ENCODE measurements around the gene CHIC2. TPM values are rescaled to one million over a fixed set of nuclear protein-coding genes. Genes with fewer than 3 reads are reported as not detected.
A peak's percentile ranks its signal among the peaks of the same experiment; 100 is the strongest.

Gene CHIC2
- total RNA-seq, 3 donors from 2014 or later = 33.9 to 71.4 (median 47.5) TPM

DNA sequence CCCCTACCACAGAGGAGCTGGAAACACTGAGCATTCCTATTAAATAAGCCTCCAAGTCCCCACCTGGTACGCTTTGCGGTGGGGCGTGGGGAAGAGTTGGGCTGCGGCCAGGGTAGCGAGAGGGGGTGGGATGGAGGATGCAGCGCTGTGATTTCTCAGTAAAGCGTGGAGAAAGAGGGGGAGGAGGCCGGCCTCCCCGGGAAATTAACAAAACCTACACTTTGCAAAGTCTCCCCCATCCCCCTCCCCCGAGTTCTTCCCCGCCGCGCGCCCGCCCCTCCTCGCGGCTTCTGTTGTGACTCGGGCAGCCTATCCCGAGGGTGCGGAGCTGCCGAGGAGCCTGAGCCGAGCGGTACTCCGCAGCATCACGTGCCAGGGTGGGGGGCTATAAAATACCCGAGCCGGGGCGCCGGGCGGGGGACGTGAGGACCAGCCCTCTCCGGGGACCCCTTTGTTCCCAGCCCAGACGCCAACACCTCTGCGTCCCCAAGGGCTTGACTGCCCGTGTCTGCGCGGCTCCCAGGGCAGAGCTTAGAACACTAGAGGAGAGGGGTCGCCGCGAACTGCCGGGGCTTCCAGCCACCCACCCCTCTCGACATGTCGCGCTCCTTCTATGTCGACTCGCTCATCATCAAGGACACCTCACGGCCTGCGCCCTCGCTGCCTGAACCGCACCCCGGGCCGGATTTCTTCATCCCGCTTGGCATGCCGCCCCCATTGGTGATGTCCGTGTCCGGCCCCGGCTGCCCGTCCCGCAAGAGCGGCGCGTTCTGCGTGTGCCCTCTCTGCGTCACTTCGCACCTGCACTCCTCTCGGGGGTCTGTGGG lies 35.6 kb upstream of the CHIC2 start, which contains the start of gene GSX2:
Gene GSX2, plus strand, starts transcription at position 416 of the 827 bp plus-strand sequence. Its CDS starts 182 bp downstream, at position 598.
- intact Hi-C loops (cut with DNase I; ENCODE audit: low total_unique reads) = no loop called here
- peaks cover 2 to 73% of the 10 kb centered on the region in 2 donors for H3K27me3 ChIP-seq
- no peak within 1 kb of the TSS for H3K27ac ChIP-seq
- TF ChIP-seq POLR2A (IDR thresholded peaks at IDR 0.05) (no peak), CTCF (IDR thresholded peaks at IDR 0.05) (no peak), POLR2AphosphoS5 (IDR thresholded peaks at IDR 0.05) (no peak)
- H3K4me3 ChIP-seq = peak within 1 kb of the TSS; percentile 17 to 72 (median 50)
- peaks cover 9 to 12% of the 10 kb centered on the region in 2 donors for H3K4me1 ChIP-seq
- no peaks in the 10 kb centered on the region for H3K9me3 ChIP-seq
- no peak for DNase-seq (ENCODE audit: low spot score in 2 of 2)
- no peaks in the 10 kb centered on the region for H3K36me3 ChIP-seq

DNA sequence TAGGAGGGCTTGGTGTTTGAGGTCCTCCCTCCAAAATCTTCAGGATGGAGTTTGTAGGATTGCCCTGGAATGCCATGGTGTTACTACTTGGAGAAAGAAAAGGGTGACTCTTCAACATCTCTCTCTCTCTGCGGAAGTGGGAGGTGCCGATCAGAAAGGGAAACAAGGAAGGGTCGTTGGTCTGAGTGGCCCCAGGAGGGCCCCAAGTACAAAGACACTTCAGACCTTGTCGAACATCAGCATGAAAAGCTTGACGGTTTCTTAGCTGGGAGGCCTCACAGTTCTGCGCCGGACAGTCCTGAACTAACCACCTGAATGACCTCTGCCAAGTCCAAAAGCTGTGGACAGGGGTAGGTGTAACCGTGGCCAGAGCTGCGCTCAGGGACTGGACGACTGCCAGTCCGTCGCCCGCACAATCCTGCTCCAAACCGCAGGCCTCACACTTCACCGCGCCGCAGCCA lies 34.9 kb upstream of the CHIC2 start:
- H3K27ac ChIP-seq = no peak overlapping the region
- H3K27me3 ChIP-seq = peaks cover 2 to 80% of the 10 kb centered on the region in 2 donors

GRCh38 chr4:54098375-54098774 lies 34.0 kb upstream of the CHIC2 start:
- Histone ChIP-seq H3K36me3 (no peaks in the 10 kb centered on the region), H3K27me3 (peaks cover 2 to 74% of the 10 kb centered on the region in 2 donors), H3K4me1 (peaks cover 9 to 12% of the 10 kb centered on the region in 2 donors), H3K27ac (no peak overlapping the region), H3K9me3 (no peaks in the 10 kb centered on the region), H3K4me3 (no peak overlapping the region)
- DNase-seq (ENCODE audit: low spot score in 2 of 2) = no peak
- intact Hi-C loops (cut with DNase I; ENCODE audit: low total_unique reads) = no loop called here
- no peak for TF ChIP-seq POLR2A (IDR thresholded peaks at IDR 0.05)
- TF ChIP-seq POLR2AphosphoS5 (IDR thresholded peaks at IDR 0.05) = no peak
- TF ChIP-seq CTCF (IDR thresholded peaks at IDR 0.05) = no peak

More for the DNA sequence above, 34.9 kb upstream of the CHIC2 start:
- DNase-seq (ENCODE audit: low spot score in 2 of 2) = no peak
- H3K4me3 ChIP-seq = peak overlapping the region; percentile 17 to 72 (median 50)
- TF ChIP-seq CTCF (IDR thresholded peaks at IDR 0.05) = no peak
- TF ChIP-seq POLR2A (IDR thresholded peaks at IDR 0.05) = no peak
- no peak for TF ChIP-seq POLR2AphosphoS5 (IDR thresholded peaks at IDR 0.05)
- H3K36me3 ChIP-seq = no peaks in the 10 kb centered on the region
- H3K4me1 ChIP-seq = peaks cover 9 to 12% of the 10 kb centered on the region in 2 donors
- H3K9me3 ChIP-seq = no peaks in the 10 kb centered on the region
- intact Hi-C loops (cut with DNase I; ENCODE audit: low total_unique reads) = no loop called here

- no peaks in the 10 kb centered on the region for H3K9me3 ChIP-seq
- no peak for DNase-seq (ENCODE audit: low spot score in 2 of 2)
- H3K4me3 ChIP-seq = no peak overlapping the region
- peaks cover 9 to 12% of the 10 kb centered on the region in 2 donors for H3K4me1 ChIP-seq
- TF ChIP-seq POLR2A (IDR thresholded peaks at IDR 0.05) (no peak), CTCF (IDR thresholded peaks at IDR 0.05) (no peak), POLR2AphosphoS5 (IDR thresholded peaks at IDR 0.05) (no peak)
- intact Hi-C loops (cut with DNase I; ENCODE audit: low total_unique reads) = no loop called here
- peaks cover 2 to 76% of the 10 kb centered on the region in 2 donors for H3K27me3 ChIP-seq
- H3K27ac ChIP-seq = no peak overlapping the region
- H3K36me3 ChIP-seq = no peaks in the 10 kb centered on the region
Measured at GRCh38 chr4:54097152-54097551, 32.7 kb upstream of the CHIC2 start.
